Mucosa of descending colon (tissue), 3 donors: ENCODE data around the gene NMNAT2. TPM values are rescaled to one million over a fixed set of nuclear protein-coding genes. Genes with fewer than 3 reads are reported as not detected.

Experiments
- ATAC-seq: fragments of 200-7000 bp; cut with Tn5 transposase; one replicate; pipeline ENCODE4 v1.9.1; 2020; ENCODE audit warnings: mild to moderate bottlenecking, moderate library complexity
- DNase-seq, 3 donors: peaks; one replicate each; pipeline ENCODE4 v3.0.0-alpha.2; 2020
- H3K36me3 ChIP-seq: fragments of 200-600 bp; one replicate; pipeline ENCODE4 v1.8.0; 2021; ENCODE audit warnings: low read depth, mild to moderate bottlenecking
- H3K4me1 ChIP-seq: fragments of 200-600 bp; one replicate; pipeline ENCODE4 v1.8.0; 2021; ENCODE audit warnings: low read depth, mild to moderate bottlenecking
- H3K4me3 ChIP-seq: fragments of 200-600 bp; one replicate; pipeline ENCODE4 v1.8.0; 2021; ENCODE audit warnings: mild to moderate bottlenecking
- H3K9me3 ChIP-seq: fragments of 200-600 bp; one replicate; pipeline ENCODE4 v1.8.0; 2021; ENCODE audit warnings: mild to moderate bottlenecking
- intact Hi-C, 2 donors: fragments of 100-400 bp; cut with DNase I in 1 of 2; cut with micrococcal nuclease in 1 of 2; formaldehyde crosslinking; loops; one replicate each; pipeline versions ENCODE4 v1.11.0 to v1.11.1; 2022; cut with DNase I, micrococcal nuclease
- total RNA-seq, 3 donors: library from RNA; stranded (reverse); fragmentation: NEBNext Ultra II Directional in 2 of 3; extraction: Animal tissue kit (Norgen Biotek cat#: 25700) in 2 of 3; gene quantifications; one replicate each; pipeline versions ENCODE4 v1.2.1 to v1.2.4, GENCODE V29; 2021 to 2023
- TF ChIP-seq, protein P1 (sequence below): fragments of 200-600 bp; IDR thresholded peaks from one replicate; pipeline ENCODE4 v1.8.0; 2022; ENCODE audit warnings: antibody characterized with exemption, mild to moderate bottlenecking
- donor health status: DM: no; HTN: no; CAD: no; lungs with moderate emphysema.
- donor health status: DM: no; HTN: no; CAD: no.
- donor health status: DM: no; HTN: yes; CAD: no.

Gene NMNAT2
- total RNA-seq, 3 donors from 2014 or later = 0.29 to 3.6 (median 0.87) TPM

DNA sequence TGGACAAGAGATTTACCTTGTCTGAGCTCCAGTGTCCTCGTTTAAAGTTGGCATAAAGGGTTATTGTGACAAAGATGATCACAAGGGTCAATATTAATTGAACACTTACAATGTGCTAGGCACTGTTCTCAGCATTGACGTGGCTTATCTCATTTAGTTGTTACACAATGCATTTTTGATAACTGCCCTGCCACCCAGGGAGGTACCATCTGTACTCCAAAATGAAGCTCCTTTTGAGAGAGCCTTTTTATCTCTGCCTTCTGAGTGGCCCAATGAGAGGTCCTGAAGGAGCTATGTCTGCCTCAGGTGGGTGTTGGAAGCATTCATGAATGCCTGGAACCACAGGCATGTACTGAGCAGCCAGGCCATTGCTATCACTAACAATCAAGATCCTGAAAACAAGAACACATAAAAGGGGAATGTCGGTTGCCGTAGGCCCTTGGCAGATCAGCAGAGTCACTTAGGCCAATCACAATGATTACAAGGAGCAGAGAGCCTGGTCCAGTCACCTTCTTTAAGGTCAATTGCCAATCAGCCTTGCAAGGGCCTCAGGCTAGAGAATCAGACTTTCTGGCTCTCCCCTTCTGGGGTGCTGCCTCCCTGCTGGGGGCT, 78.5 kb downstream of the NMNAT2 start:
- ATAC-seq (no peak), DNase-seq (no peak)
- intact Hi-C loops = no loop called here
- Histone ChIP-seq H3K9me3 (no peaks in the 10 kb centered on the region), H3K4me1 (no peaks in the 10 kb centered on the region), H3K36me3 (no peaks in the 10 kb centered on the region), H3K4me3 (no peak overlapping the region)
- TF ChIP-seq, protein P1, sequence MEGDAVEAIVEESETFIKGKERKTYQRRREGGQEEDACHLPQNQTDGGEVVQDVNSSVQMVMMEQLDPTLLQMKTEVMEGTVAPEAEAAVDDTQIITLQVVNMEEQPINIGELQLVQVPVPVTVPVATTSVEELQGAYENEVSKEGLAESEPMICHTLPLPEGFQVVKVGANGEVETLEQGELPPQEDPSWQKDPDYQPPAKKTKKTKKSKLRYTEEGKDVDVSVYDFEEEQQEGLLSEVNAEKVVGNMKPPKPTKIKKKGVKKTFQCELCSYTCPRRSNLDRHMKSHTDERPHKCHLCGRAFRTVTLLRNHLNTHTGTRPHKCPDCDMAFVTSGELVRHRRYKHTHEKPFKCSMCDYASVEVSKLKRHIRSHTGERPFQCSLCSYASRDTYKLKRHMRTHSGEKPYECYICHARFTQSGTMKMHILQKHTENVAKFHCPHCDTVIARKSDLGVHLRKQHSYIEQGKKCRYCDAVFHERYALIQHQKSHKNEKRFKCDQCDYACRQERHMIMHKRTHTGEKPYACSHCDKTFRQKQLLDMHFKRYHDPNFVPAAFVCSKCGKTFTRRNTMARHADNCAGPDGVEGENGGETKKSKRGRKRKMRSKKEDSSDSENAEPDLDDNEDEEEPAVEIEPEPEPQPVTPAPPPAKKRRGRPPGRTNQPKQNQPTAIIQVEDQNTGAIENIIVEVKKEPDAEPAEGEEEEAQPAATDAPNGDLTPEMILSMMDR = no peak

DNA sequence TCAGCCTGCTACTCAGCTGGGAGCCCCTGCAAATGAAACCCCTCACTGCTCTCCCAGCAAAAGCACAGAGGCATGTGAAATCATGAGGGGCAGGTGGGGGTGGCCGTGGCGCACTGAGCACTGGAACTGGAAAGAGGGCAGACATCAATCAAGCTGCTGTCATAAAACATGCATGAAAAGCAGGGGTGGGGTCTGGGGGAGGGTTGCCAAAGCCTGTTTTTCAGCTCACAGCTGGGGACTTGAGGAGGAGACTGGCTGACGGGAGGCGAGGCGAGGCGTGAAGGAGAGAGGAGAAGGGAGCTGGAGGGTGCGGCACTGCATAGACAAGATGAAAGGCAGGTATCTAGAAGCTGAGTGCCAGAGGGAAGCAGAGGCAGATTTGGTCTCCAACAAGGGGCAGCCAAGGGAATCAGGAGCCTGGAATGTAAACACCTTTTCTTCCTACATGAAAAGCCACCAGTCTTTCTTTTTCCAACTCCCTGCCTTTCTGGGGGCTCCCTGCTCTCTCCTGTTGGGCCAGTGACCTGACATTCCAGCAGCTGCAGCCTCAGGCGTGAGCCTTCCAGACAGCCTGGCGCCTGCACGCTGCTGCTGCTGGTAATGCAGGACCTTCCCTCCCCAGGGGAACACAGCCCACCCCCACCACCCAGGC, 87.0 kb downstream of the NMNAT2 start:
- Histone ChIP-seq H3K4me3 (no peak overlapping the region), H3K9me3 (no peaks in the 10 kb centered on the region), H3K36me3 (no peaks in the 10 kb centered on the region), H3K4me1 (no peaks in the 10 kb centered on the region)
- DNase-seq (no peak), ATAC-seq (no peak)
- TF ChIP-seq, protein P1 = no peak
- intact Hi-C loops = no loop called here

- TF ChIP-seq, protein P1 = no peak
- Histone ChIP-seq H3K36me3 (no peaks in the 10 kb centered on the region), H3K4me3 (no peak overlapping the region), H3K4me1 (no peaks in the 10 kb centered on the region), H3K9me3 (no peaks in the 10 kb centered on the region)
- intact Hi-C loops = no loop called here
- DNase-seq (no peak), ATAC-seq (no peak)
Observed at GRCh38 chr1:183330335-183330734, 87.8 kb downstream of the NMNAT2 start.

GRCh38 chr1:183328371-183328770, 89.8 kb downstream of the NMNAT2 start:
- DNase-seq (no peak), ATAC-seq (no peak)
- intact Hi-C loops = no loop called here
- Histone ChIP-seq H3K36me3 (no peaks in the 10 kb centered on the region), H3K4me3 (no peak overlapping the region), H3K9me3 (no peaks in the 10 kb centered on the region), H3K4me1 (no peaks in the 10 kb centered on the region)
- TF ChIP-seq, protein P1 = no peak

GRCh38 chr1:183327434-183328290, 90.5 kb downstream of the NMNAT2 start:
- TF ChIP-seq, protein P1 = no peak
- intact Hi-C loops = no loop called here
- no peak for ATAC-seq
- no peaks in the 10 kb centered on the region for H3K4me1 ChIP-seq
- no peaks in the 10 kb centered on the region for H3K9me3 ChIP-seq
- H3K4me3 ChIP-seq = no peak overlapping the region
- no peak for DNase-seq
- H3K36me3 ChIP-seq = no peaks in the 10 kb centered on the region
